Rectal smooth muscle tissue (tissue), 1 donor: Measurements from ENCODE around the gene FBXO30.

Source experiments
- H3K27ac ChIP-seq: one replicate; pipeline ENCODE4 v1.7.0; 2013; ENCODE audit warnings: low read depth, low read length, inconsistent platforms
- H3K27me3 ChIP-seq: one replicate; pipeline ENCODE4 v1.7.0; 2013; ENCODE audit warnings: low read length; ENCODE audit not compliant: control insufficient read depth, insufficient read depth
- H3K36me3 ChIP-seq: one replicate; pipeline ENCODE4 v1.7.0; 2013; ENCODE audit warnings: low read length; ENCODE audit not compliant: control insufficient read depth, insufficient read depth
- H3K4me1 ChIP-seq: one replicate; pipeline ENCODE4 v1.7.0; 2013; ENCODE audit warnings: low read length; ENCODE audit not compliant: control insufficient read depth, insufficient read depth
- H3K4me3 ChIP-seq: one replicate; pipeline ENCODE4 v1.7.0; 2013; ENCODE audit warnings: low read length
- H3K9ac ChIP-seq: one replicate; pipeline ENCODE4 v1.7.0; 2013; ENCODE audit warnings: low read length

Gene FBXO30

DNA sequence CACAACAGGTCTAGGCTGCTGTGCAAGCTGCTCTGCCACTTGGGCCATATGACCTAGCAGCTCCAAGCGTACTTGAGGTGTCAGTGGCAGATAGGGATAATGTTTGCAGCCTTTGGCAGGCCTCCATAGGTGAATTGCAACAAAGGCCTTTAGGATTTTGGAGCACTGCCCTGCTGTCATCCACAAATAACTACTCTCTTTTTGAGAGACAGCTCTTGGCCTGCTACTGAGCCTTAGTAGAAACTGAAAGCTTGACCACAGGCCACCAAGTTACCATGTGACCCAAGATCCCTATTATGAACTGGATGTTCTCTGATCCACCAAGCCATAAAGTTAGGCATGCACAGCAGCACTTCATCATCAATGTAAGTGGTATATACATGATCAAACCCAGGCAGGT lies 29.9 kb downstream of the FBXO30 start:
- H3K9ac ChIP-seq: no peak overlapping the region
- no peak overlapping the region for H3K27ac ChIP-seq
- no peaks in the 10 kb centered on the region for H3K4me1 ChIP-seq
- H3K36me3 ChIP-seq: no peaks in the 10 kb centered on the region
- no peaks in the 10 kb centered on the region for H3K27me3 ChIP-seq
- H3K4me3 ChIP-seq: no peak overlapping the region

GRCh38 chr6:145783796-145784195 lies 30.8 kb downstream of the FBXO30 start:
- H3K27me3 ChIP-seq: no peaks in the 10 kb centered on the region
- H3K36me3 ChIP-seq: no peaks in the 10 kb centered on the region
- H3K4me3 ChIP-seq: no peak overlapping the region
- no peak overlapping the region for H3K27ac ChIP-seq
- no peak overlapping the region for H3K9ac ChIP-seq
- no peaks in the 10 kb centered on the region for H3K4me1 ChIP-seq

DNA sequence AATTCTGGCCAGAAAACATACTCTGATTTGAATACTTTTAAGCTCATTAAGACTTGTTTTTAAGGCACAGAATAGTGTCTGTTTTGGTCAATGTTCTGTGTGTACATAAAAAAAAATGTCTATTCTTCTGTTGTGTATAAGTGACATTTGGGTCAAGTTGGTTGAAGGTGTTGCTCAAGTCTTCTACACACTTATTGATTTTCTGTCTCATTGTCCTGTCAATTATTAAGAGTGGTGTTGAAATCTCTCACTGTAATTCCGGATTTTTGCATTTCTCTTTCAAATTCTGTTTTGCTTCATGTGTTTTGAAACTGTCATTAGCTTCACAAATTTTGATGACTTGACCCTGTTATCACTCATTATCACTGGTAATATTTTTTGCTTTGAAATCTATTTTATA lies 41.7 kb downstream of the FBXO30 start:
- H3K27me3 ChIP-seq: no peaks in the 10 kb centered on the region
- H3K36me3 ChIP-seq: no peaks in the 10 kb centered on the region
- no peak overlapping the region for H3K4me3 ChIP-seq
- no peaks in the 10 kb centered on the region for H3K4me1 ChIP-seq
- H3K9ac ChIP-seq: no peak overlapping the region
- H3K27ac ChIP-seq: no peak overlapping the region

GRCh38 chr6:145765449-145765848 lies 49.1 kb downstream of the FBXO30 start:
- H3K4me1 ChIP-seq: no peaks in the 10 kb centered on the region
- H3K4me3 ChIP-seq: no peak overlapping the region
- no peak overlapping the region for H3K9ac ChIP-seq
- H3K27ac ChIP-seq: no peak overlapping the region
- no peaks in the 10 kb centered on the region for H3K36me3 ChIP-seq
- no peaks in the 10 kb centered on the region for H3K27me3 ChIP-seq

GRCh38 chr6:145763742-145764141 lies 50.9 kb downstream of the FBXO30 start:
- Histone ChIP-seq H3K4me1 (no peaks in the 10 kb centered on the region), H3K27ac (no peak overlapping the region), H3K9ac (no peak overlapping the region), H3K27me3 (no peaks in the 10 kb centered on the region), H3K4me3 (no peak overlapping the region), H3K36me3 (no peaks in the 10 kb centered on the region)

DNA sequence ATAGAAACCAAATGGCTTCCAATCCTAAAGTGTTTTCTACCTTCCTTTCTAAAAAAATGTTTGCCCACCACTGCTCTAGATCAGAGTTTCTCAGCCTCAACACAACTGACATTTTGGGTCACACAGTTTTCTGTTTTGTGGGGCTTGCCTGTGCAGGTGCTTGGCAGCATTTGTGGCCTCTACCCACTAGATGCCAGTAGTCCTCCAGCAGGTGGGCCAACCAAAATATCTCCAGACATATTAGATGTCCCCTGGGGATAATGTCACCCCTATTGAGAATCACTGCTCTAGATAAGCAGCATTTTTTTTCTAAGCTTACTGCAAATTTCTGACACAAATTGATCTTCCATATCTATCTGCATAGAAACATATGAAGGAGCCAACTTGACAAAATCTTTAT lies 53.0 kb downstream of the FBXO30 start:
- Histone ChIP-seq H3K36me3 (no peaks in the 10 kb centered on the region), H3K9ac (no peak overlapping the region)

GRCh38 chr6:145758113-145758512 lies 56.5 kb downstream of the FBXO30 start:
- H3K9ac ChIP-seq: no peak overlapping the region
- H3K27me3 ChIP-seq: no peaks in the 10 kb centered on the region
- H3K27ac ChIP-seq: no peak overlapping the region
- no peaks in the 10 kb centered on the region for H3K4me1 ChIP-seq
- H3K4me3 ChIP-seq: no peak overlapping the region
- H3K36me3 ChIP-seq: no peaks in the 10 kb centered on the region

More for the DNA sequence above, 53.0 kb downstream of the FBXO30 start:
- Histone ChIP-seq H3K4me1 (no peaks in the 10 kb centered on the region), H3K27me3 (no peaks in the 10 kb centered on the region), H3K27ac (no peak overlapping the region), H3K4me3 (no peak overlapping the region)

DNA sequence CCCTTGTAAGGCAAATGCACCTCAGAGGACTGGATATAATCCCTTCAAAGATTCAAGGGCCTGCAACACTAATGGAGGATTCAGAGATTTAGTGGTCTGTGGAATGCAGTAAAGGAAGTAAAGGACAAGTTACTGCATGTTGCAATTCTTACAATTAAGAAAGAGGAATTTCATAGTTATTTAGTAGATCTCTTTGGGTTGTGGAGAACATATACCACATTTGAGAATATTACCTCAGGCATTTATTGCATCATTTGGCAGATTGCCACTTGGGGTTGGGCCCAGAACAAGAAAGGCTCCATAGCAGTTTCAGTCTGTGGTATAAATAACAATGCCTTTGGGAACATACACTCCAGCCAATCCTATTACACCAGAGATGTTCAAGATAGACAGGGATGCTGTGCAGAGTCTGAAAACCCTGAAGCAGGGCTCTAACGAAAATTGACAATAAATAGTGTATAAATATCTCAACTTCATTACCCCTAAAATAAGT lies 58.4 kb downstream of the FBXO30 start:
- H3K27me3 ChIP-seq: no peaks in the 10 kb centered on the region
- H3K4me3 ChIP-seq: no peak overlapping the region
- H3K27ac ChIP-seq: no peak overlapping the region
- no peak overlapping the region for H3K9ac ChIP-seq
- no peaks in the 10 kb centered on the region for H3K4me1 ChIP-seq
- H3K36me3 ChIP-seq: no peaks in the 10 kb centered on the region

DNA sequence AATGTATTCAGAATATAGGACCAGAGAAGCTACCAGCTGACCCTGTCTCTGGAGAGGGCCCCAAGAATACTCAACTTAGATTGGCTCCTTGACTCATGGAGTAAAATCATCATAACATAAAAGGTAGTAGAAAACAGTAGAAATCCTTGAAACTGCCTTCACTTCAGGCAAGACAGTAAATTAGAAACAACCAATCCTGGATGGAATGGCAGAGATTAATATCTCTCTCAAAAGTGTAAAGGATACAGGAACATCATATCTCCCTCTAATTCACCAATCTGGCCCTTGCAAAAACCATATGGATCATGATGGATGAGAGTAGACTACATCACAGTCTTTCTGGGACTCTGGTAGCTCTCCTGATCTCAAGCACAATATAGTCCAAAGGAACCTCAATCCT lies 58.9 kb downstream of the FBXO30 start:
- H3K4me3 ChIP-seq: no peak overlapping the region
- H3K36me3 ChIP-seq: no peaks in the 10 kb centered on the region
- H3K27ac ChIP-seq: no peak overlapping the region
- no peak overlapping the region for H3K9ac ChIP-seq
- no peaks in the 10 kb centered on the region for H3K4me1 ChIP-seq
- H3K27me3 ChIP-seq: no peaks in the 10 kb centered on the region

DNA sequence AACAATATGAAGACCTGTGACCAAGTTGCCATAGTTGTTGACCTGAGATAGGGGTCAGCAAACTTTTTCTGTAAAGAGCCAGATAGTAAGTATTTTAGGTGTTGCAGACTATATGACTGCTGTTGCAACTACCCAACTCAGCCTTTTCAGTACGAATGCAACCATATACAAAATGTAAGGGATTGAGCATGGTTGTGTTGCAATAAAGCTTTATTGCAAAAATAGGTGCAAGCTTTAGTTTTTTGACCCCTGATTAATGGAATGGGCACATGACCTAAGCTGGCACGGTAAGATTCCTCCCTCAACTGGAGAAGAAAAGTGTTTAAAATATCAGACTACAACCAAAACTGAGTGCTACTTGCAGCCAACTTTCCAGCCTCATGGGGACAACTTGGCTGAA lies 62.0 kb downstream of the FBXO30 start:
- Histone ChIP-seq H3K27ac (no peak overlapping the region), H3K9ac (no peak overlapping the region), H3K4me3 (no peak overlapping the region)

GRCh38 chr6:145749632-145750031 lies 65.0 kb downstream of the FBXO30 start:
- no peak overlapping the region for H3K4me3 ChIP-seq
- no peaks in the 10 kb centered on the region for H3K4me1 ChIP-seq
- H3K9ac ChIP-seq: no peak overlapping the region
- no peaks in the 10 kb centered on the region for H3K36me3 ChIP-seq
- H3K27ac ChIP-seq: peak overlapping the region; percentile 28
- H3K27me3 ChIP-seq: no peaks in the 10 kb centered on the region

More for the DNA sequence above, 62.0 kb downstream of the FBXO30 start:
- Histone ChIP-seq H3K36me3 (no peaks in the 10 kb centered on the region), H3K27me3 (no peaks in the 10 kb centered on the region), H3K4me1 (no peaks in the 10 kb centered on the region)

GRCh38 chr6:145745861-145746260 lies 68.7 kb downstream of the FBXO30 start:
- Histone ChIP-seq H3K27me3 (no peaks in the 10 kb centered on the region), H3K36me3 (no peaks in the 10 kb centered on the region), H3K9ac (no peak overlapping the region), H3K4me1 (no peaks in the 10 kb centered on the region), H3K27ac (no peak overlapping the region), H3K4me3 (no peak overlapping the region)

- Histone ChIP-seq H3K9ac (no peak overlapping the region), H3K4me1 (no peaks in the 10 kb centered on the region), H3K36me3 (no peaks in the 10 kb centered on the region), H3K27ac (no peak overlapping the region), H3K27me3 (no peaks in the 10 kb centered on the region), H3K4me3 (no peak overlapping the region)
Measured at GRCh38 chr6:145744619-145745018, 70.0 kb downstream of the FBXO30 start.
